GM18868 (cell line): ENCODE results near the gene GNAT2.

Source experiments
- ATAC-seq: cut with Tn5 transposase; IDR thresholded peaks from one replicate; pipeline ENCODE4 v1.9.1; 2021; ENCODE audit warnings: mild to moderate bottlenecking, moderate library complexity; ENCODE audit not compliant: unreplicated experiment

Gene GNAT2

GRCh38 chr1:109613361-109614147 lies 5.9 kb downstream of the GNAT2 start:
- ATAC-seq: no peak

- no peak for ATAC-seq
These were observed 8.0 kb downstream of the GNAT2 start for GRCh38 chr1:109611308-109611990.

GRCh38 chr1:109610609-109611307 lies 8.7 kb downstream of the GNAT2 start:
- ATAC-seq: no peak

- no peak for ATAC-seq
These were observed 9.5 kb downstream of the GNAT2 start for GRCh38 chr1:109609881-109610280.

- ATAC-seq: no peak
These were observed 14.0 kb downstream of the GNAT2 start for GRCh38 chr1:109605381-109605780.

- no peak for ATAC-seq
These were observed 16.2 kb downstream of the GNAT2 start for GRCh38 chr1:109603229-109603628.

GRCh38 chr1:109598655-109599054 lies 20.8 kb downstream of the GNAT2 start:
- ATAC-seq: no peak

GRCh38 chr1:109598156-109598555 lies 21.3 kb downstream of the GNAT2 start:
- no peak for ATAC-seq

GRCh38 chr1:109595531-109595930 lies 23.9 kb downstream of the GNAT2 start:
- no peak for ATAC-seq

- no peak for ATAC-seq
These were observed 26.5 kb downstream of the GNAT2 start for GRCh38 chr1:109592916-109593315.

GRCh38 chr1:109589679-109590078 lies 29.7 kb downstream of the GNAT2 start:
- no peak for ATAC-seq

GRCh38 chr1:109589177-109589576 lies 30.2 kb downstream of the GNAT2 start:
- no peak for ATAC-seq

GRCh38 chr1:109586055-109586454 lies 33.4 kb downstream of the GNAT2 start:
- ATAC-seq: no peak

GRCh38 chr1:109584766-109585165 lies 34.6 kb downstream of the GNAT2 start:
- ATAC-seq: no peak

- no peak for ATAC-seq
These were observed 37.4 kb downstream of the GNAT2 start for GRCh38 chr1:109582021-109582420.

GRCh38 chr1:109579491-109579890 lies 39.9 kb downstream of the GNAT2 start:
- ATAC-seq: no peak

GRCh38 chr1:109578947-109579443 lies 40.4 kb downstream of the GNAT2 start:
- no peak for ATAC-seq

- no peak for ATAC-seq
These were observed 45.6 kb downstream of the GNAT2 start for GRCh38 chr1:109573785-109574184.

- ATAC-seq: no peak
These were observed 49.0 kb downstream of the GNAT2 start for GRCh38 chr1:109570414-109570813.

GRCh38 chr1:109569323-109569722 lies 50.1 kb downstream of the GNAT2 start:
- no peak for ATAC-seq

GRCh38 chr1:109567877-109568672 lies 51.3 kb downstream of the GNAT2 start:
- ATAC-seq: no peak
